Osteoblast (primary cell): ENCODE measurements around the gene CYP2J2. TPM values are rescaled to one million over a fixed set of nuclear protein-coding genes. Genes with fewer than 3 reads are reported as not detected.

ENCODE experiments used
- DNase-seq: peaks from one replicate; pipeline ENCODE4 v3.0.0; 2011; ENCODE audit warnings: low spot score, mixed read lengths; ENCODE audit not compliant: insufficient read length; ENCODE audit errors: missing footprints
- H2AFZ ChIP-seq: 2 replicates; pipeline ENCODE4 v1.6.0; 2011; ENCODE audit warnings: mild to moderate bottlenecking, low read length
- H3K27ac ChIP-seq: 2 replicates; pipeline ENCODE4 v1.5.1; 2011; ENCODE audit warnings: mild to moderate bottlenecking, low read depth, low read length, moderate library complexity
- H3K27me3 ChIP-seq: 2 replicates; pipeline ENCODE4 v1.6.0; 2012; ENCODE audit warnings: mild to moderate bottlenecking, control low read depth, inconsistent platforms, low read length, moderate library complexity; ENCODE audit not compliant: insufficient read depth
- H3K36me3 ChIP-seq: 2 replicates; pipeline ENCODE4 v1.5.1; 2011; ENCODE audit warnings: mild to moderate bottlenecking, low read length, control low read depth, moderate library complexity; ENCODE audit not compliant: insufficient read depth
- H3K4me1 ChIP-seq: 2 replicates; pipeline ENCODE4 v1.5.1; 2011; ENCODE audit warnings: mild to moderate bottlenecking, low read length, control low read depth, moderate library complexity; ENCODE audit not compliant: insufficient read depth
- H3K4me2 ChIP-seq: 2 replicates; pipeline ENCODE4 v1.6.0; 2011; ENCODE audit warnings: mild to moderate bottlenecking, low read length; ENCODE audit not compliant: insufficient read depth
- H3K4me3 ChIP-seq: fragments of 200-600 bp; sonication (generic); 3 replicates; pipeline ENCODE4 v1.5.1; 2012; ENCODE audit warnings: mild to moderate bottlenecking, low read length, inconsistent platforms; ENCODE audit not compliant: insufficient read depth
- H3K79me2 ChIP-seq: 2 replicates; pipeline ENCODE4 v1.6.0; 2012; ENCODE audit warnings: mild to moderate bottlenecking, low read length, control low read depth, inconsistent platforms; ENCODE audit not compliant: insufficient read depth
- H3K9me3 ChIP-seq: 2 replicates; pipeline ENCODE4 v1.5.1; 2011; ENCODE audit warnings: low read depth, low read length, control low read depth
- H4K20me1 ChIP-seq: 2 replicates; pipeline ENCODE4 v1.6.0; 2012; ENCODE audit warnings: mild to moderate bottlenecking, low read length, control low read depth; ENCODE audit not compliant: insufficient read depth
- CTCF ChIP-seq: IDR thresholded peaks from 2 replicates; pipeline ENCODE4 v1.5.1; 2011; ENCODE audit warnings: mild to moderate bottlenecking, low read depth, low read length, moderate library complexity; ENCODE audit errors: extremely low read depth
- total RNA-seq: library from RNA; depleted of rRNA; stranded (reverse); fragments of >200 nt; gene quantifications from 2 replicates; pipeline ENCODE4 v1.2.3, GENCODE V29; 2012

The CYP2J2 gene
- total RNA-seq, 1 donor, result not detected

DNA sequence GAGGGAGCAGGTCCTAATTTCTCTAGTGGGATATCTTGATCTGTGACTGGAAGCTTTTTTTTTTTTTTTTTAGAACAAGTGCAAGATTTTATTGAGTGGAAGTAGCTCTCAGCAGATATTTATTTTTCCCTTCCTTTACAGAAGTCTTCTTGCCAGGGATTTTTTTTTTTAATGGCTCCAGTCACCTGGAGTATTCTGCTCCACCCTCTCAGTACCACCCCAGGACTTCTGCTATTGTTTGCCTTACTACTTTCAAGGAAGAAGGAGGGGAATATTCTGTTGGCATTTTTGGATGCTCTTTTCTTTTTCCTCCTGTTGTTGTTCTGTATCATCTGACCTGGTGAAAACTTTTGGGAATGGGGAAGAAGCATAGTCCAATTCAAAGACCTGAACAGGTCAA lies 23.1 kb upstream of the CYP2J2 start:
- no peak overlapping the region for H3K27ac ChIP-seq
- no peak for TF ChIP-seq CTCF
- no peak overlapping the region for H3K4me3 ChIP-seq
- H3K4me2 ChIP-seq, result no peak overlapping the region
- H4K20me1 ChIP-seq, result no peaks in the 10 kb centered on the region
- no peaks in the 10 kb centered on the region for H3K9me3 ChIP-seq
- H3K27me3 ChIP-seq, result no peaks in the 10 kb centered on the region
- H3K79me2 ChIP-seq, result no peaks in the 10 kb centered on the region
- no peaks in the 10 kb centered on the region for H3K4me1 ChIP-seq
- no peak for DNase-seq
- H2AFZ ChIP-seq, result no peak overlapping the region
- H3K36me3 ChIP-seq, result no peaks in the 10 kb centered on the region

DNA sequence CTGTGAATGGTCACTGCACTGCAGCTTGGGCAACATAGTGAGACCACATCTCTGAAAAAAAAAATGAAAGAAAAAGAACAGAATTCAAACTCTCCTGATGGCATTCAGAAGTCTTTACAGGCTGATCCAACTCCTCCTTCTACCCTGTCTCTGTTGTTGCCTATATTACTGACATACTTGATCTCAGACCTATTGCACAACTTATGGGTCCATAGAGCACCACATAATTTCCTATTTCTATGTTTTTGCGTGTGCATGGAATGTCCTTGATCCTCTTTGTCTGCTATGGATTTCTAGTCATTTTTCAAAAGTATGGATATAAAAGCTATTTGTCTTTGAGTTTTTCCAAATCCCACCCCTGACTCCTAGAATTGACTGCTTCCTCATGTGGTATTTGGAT lies 22.4 kb upstream of the CYP2J2 start:
- H2AFZ ChIP-seq, result no peak overlapping the region
- no peak for TF ChIP-seq CTCF
- H3K4me2 ChIP-seq, result no peak overlapping the region
- H4K20me1 ChIP-seq, result no peaks in the 10 kb centered on the region
- no peak for DNase-seq
- H3K4me1 ChIP-seq, result no peaks in the 10 kb centered on the region
- no peaks in the 10 kb centered on the region for H3K27me3 ChIP-seq
- H3K9me3 ChIP-seq, result no peaks in the 10 kb centered on the region
- H3K36me3 ChIP-seq, result no peaks in the 10 kb centered on the region
- no peak overlapping the region for H3K27ac ChIP-seq
- no peak overlapping the region for H3K4me3 ChIP-seq
- H3K79me2 ChIP-seq, result no peaks in the 10 kb centered on the region

DNA sequence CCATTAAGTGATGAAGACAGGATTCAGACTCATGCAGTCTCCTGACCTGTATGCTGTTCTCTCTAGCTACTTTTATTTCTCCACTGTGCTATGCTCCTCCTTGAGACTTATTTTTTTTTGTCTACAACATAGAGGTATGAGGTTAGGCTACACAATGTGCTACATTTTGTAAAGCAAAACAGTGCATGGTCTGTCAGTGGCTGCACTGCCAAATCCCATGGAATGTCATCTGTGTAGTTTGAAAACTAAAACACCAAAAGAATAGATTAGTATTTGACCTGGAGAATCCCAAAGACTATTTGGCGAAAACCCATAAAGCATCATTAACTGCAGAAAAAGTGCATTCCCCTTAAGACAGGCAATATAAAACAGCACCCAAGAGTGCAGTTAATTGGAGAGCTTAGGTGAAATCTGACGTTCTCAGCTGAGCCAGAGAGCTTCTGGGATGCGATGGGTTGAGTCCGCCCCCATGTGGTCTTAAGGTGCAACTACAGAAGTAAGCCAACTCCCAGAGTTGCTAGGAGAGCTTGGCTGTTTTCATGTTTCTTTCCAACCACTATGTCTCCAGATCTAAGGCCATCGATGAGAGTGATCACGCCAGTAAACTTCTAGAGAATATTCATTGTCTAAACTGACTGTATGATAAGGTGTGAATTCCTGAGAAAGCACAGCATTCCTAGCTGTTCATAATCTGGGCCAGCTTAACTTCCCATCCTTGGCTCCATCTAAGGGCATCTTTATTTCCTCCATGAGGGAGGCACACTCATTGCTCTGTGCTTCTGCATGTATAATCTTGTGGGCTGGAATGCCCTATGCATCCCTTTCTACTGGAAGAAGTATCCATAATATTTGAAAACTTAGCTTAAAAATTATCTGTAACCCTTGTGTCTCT lies 20.7 kb upstream of the CYP2J2 start:
- H3K4me1 ChIP-seq, result no peaks in the 10 kb centered on the region
- peak; percentile 68 for DNase-seq
- H3K27ac ChIP-seq, result no peak overlapping the region
- no peaks in the 10 kb centered on the region for H3K27me3 ChIP-seq
- no peak overlapping the region for H3K4me3 ChIP-seq
- H3K4me2 ChIP-seq, result no peak overlapping the region
- TF ChIP-seq CTCF, result peak; percentile 95
- no peaks in the 10 kb centered on the region for H3K36me3 ChIP-seq
- H4K20me1 ChIP-seq, result no peaks in the 10 kb centered on the region
- no peak overlapping the region for H2AFZ ChIP-seq
- H3K9me3 ChIP-seq, result no peaks in the 10 kb centered on the region
- H3K79me2 ChIP-seq, result no peaks in the 10 kb centered on the region

GRCh38 chr1:59945790-59946189 lies 19.2 kb upstream of the CYP2J2 start:
- no peaks in the 10 kb centered on the region for H3K4me1 ChIP-seq
- no peaks in the 10 kb centered on the region for H3K36me3 ChIP-seq
- no peak overlapping the region for H2AFZ ChIP-seq
- TF ChIP-seq CTCF, result no peak
- H3K9me3 ChIP-seq, result no peaks in the 10 kb centered on the region
- no peak overlapping the region for H3K27ac ChIP-seq
- H3K4me2 ChIP-seq, result no peak overlapping the region
- no peaks in the 10 kb centered on the region for H3K79me2 ChIP-seq
- no peak for DNase-seq
- no peak overlapping the region for H3K4me3 ChIP-seq
- no peaks in the 10 kb centered on the region for H4K20me1 ChIP-seq
- no peaks in the 10 kb centered on the region for H3K27me3 ChIP-seq
